GM23248 (cell line): ENCODE results near the gene IL6R.

Source experiments
- EZH2 ChIP-seq: fragments of 200-600 bp; sonication (generic); IDR thresholded peaks from 2 replicates; pipeline ENCODE4 v1.6.1; 2018; ENCODE audit warnings: antibody characterized with exemption, mild to moderate bottlenecking; ENCODE audit not compliant: insufficient read depth, poor library complexity, severe bottlenecking
- EZH2phosphoT487 ChIP-seq: fragments of 200-600 bp; sonication (generic); IDR thresholded peaks from 2 replicates; pipeline ENCODE4 v1.6.1; 2018; ENCODE audit warnings: antibody characterized with exemption, moderate library complexity, mild to moderate bottlenecking, low read depth; ENCODE audit not compliant: insufficient read depth

- no peak for TF ChIP-seq EZH2
- TF ChIP-seq EZH2phosphoT487: peak; percentile 52; the same call in 1 of the 2 replicates
Measured at GRCh38 chr1:154405747-154406571, 816 bp downstream of the IL6R start.
